HG03439 (cell line): ENCODE data around the gene PIGB.
"Not testable (repeated sequence)": the region's sequence is repeated elsewhere in the genome, so short reads cannot be mapped to it uniquely, and the experiment has no call there.

Source experiments
- ATAC-seq: cut with Tn5 transposase; IDR thresholded peaks from one replicate; pipeline ENCODE4 v1.9.1; 2021; ENCODE audit warnings: mild to moderate bottlenecking, moderate library complexity; ENCODE audit not compliant: unreplicated experiment

The PIGB gene

GRCh38 chr15:55297315-55297714, 21.7 kb upstream of the PIGB start:
- no peak for ATAC-seq

- ATAC-seq: not testable (repeated sequence)
Measured at GRCh38 chr15:55302801-55303200, 16.2 kb upstream of the PIGB start.

- ATAC-seq: no peak
Measured at GRCh38 chr15:55319537-55320237, 665 bp downstream of the PIGB start.

- ATAC-seq: no peak
Measured at GRCh38 chr15:55320238-55320550, 1.2 kb downstream of the PIGB start.

GRCh38 chr15:55320963-55321362, 1.9 kb downstream of the PIGB start:
- ATAC-seq: no peak

- ATAC-seq: no peak
Measured at GRCh38 chr15:55322467-55322866, 3.4 kb downstream of the PIGB start.

- ATAC-seq: no peak
Measured at GRCh38 chr15:55327387-55327786, 8.4 kb downstream of the PIGB start.

GRCh38 chr15:55334371-55334770, 15.3 kb downstream of the PIGB start:
- ATAC-seq: no peak

- ATAC-seq: no peak
Measured at GRCh38 chr15:55334997-55335396, 16.0 kb downstream of the PIGB start.

- ATAC-seq: no peak
Measured at GRCh38 chr15:55337160-55337559, 18.1 kb downstream of the PIGB start.

- ATAC-seq: no peak
Measured at GRCh38 chr15:55343168-55343567, 24.1 kb downstream of the PIGB start.

- ATAC-seq: no peak
Measured at GRCh38 chr15:55344206-55344605, 25.2 kb downstream of the PIGB start.

GRCh38 chr15:55348281-55348778, 29.3 kb downstream of the PIGB start:
- no peak for ATAC-seq

- ATAC-seq: no peak
Measured at GRCh38 chr15:55349282-55349681, 30.3 kb downstream of the PIGB start.

- no peak for ATAC-seq
Measured at GRCh38 chr15:55353025-55353424, 34.0 kb downstream of the PIGB start.

- no peak for ATAC-seq
Measured at GRCh38 chr15:55356985-55357585, 38.1 kb downstream of the PIGB start.

GRCh38 chr15:55357774-55358173, 38.8 kb downstream of the PIGB start:
- no peak for ATAC-seq

GRCh38 chr15:55358471-55358870, 39.4 kb downstream of the PIGB start:
- no peak for ATAC-seq

GRCh38 chr15:55360256-55360655, 41.2 kb downstream of the PIGB start:
- ATAC-seq: no peak

- no peak for ATAC-seq
Measured at GRCh38 chr15:55361048-55361447, 42.0 kb downstream of the PIGB start.

- ATAC-seq: no peak
Measured at GRCh38 chr15:55362641-55363040, 43.6 kb downstream of the PIGB start.

GRCh38 chr15:55366981-55367380, 48.0 kb downstream of the PIGB start:
- ATAC-seq: no peak
